Activated CD4-positive, alpha-beta memory T cell treated with anti-CD3 and anti-CD28 coated beads for 36 hours (primary cell): ENCODE data around the gene TMUB1. TPM values are rescaled to one million over a fixed set of nuclear protein-coding genes. Genes with fewer than 3 reads are reported as not detected.
A peak's percentile ranks its signal among the peaks of the same experiment; 100 is the strongest.

Experiments used
- CTCF ChIA-PET: fragments of 350-600 bp; sonication (Branson Sonifier 250); formaldehyde crosslinking; loops from one replicate; lab custom pipeline; 2021; ENCODE audit warnings: antibody characterized with exemption, inconsistent platforms; lab: Charles Lee
- POLR2A ChIA-PET: fragments of 350-600 bp; sonication (Branson Sonifier 250); formaldehyde crosslinking; loops from one replicate; lab custom pipeline; 2021; ENCODE audit warnings: antibody characterized with exemption; lab: Charles Lee
- DNase-seq: peaks from one replicate; pipeline ENCODE4 v3.0.0-alpha.2; 2020
- H3K27ac Mint-ChIP-seq: one replicate; pipeline ENCODE4 v1.8.0; 2021; ENCODE audit warnings: mixed read lengths
- H3K27me3 Mint-ChIP-seq: one replicate; pipeline ENCODE4 v1.8.0; 2021; ENCODE audit warnings: mixed read lengths
- H3K36me3 Mint-ChIP-seq: one replicate; pipeline ENCODE4 v1.8.0; 2021; ENCODE audit warnings: mixed read lengths
- H3K4me1 Mint-ChIP-seq: one replicate; pipeline ENCODE4 v1.8.0; 2021; ENCODE audit warnings: low read depth, mixed read lengths
- H3K4me3 Mint-ChIP-seq: one replicate; pipeline ENCODE4 v1.8.0; 2021; ENCODE audit warnings: mild to moderate bottlenecking, mixed read lengths
- H3K9me3 Mint-ChIP-seq: one replicate; pipeline ENCODE4 v1.8.0; 2021; ENCODE audit warnings: mixed read lengths
- intact Hi-C: fragments of 100-400 bp; cut with micrococcal nuclease; formaldehyde crosslinking; loops from one replicate; pipeline ENCODE4 v1.15.1; 2023
- total RNA-seq, 2 experiments: library from RNA; stranded (reverse); gene quantifications; one replicate each; pipeline ENCODE4 v1.2.3, GENCODE V29; 2021

Gene TMUB1
- total RNA-seq, 2 experiments from 2014 or later = 53.8 to 60.9 TPM

DNA sequence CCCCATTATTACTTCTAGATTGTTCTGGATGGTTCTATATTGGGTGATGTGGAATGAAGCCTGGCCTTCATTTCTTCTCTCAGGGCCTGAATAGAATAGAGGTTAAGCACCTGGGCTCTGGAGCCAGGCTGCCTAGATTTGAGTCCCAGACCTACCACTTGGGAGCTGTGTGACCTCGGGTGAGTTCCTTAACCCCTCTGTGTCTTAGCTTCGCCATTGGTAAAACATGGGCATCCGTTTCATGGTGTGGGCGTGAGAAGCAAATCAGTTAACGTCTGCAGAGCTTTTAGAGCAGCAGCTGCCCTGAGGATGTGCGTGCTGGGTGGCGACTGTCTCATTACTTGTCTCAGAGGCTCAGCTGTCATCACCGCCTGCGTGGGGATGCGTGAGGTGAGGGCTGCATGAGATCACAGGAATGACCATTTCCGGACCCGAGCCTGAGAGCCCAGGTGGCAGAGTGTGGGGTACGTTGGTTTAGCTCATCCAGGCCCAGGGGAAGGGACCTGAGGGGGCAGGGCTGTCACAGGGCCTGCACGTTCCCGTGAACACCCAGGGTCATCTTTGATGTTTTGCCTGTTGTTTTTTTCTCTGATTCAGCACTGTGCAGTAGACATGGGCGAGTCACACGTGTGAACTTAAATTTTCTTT, 12.7 kb upstream of the TMUB1 start:
- peak overlapping the region; percentile 64 for H3K27ac Mint-ChIP-seq
- no peaks in the 10 kb centered on the region for H3K27me3 Mint-ChIP-seq
- no peaks in the 10 kb centered on the region for H3K36me3 Mint-ChIP-seq
- peak overlapping the region; percentile 36 for H3K4me3 Mint-ChIP-seq
- POLR2A ChIA-PET = interaction anchor here (1.3 kb wide), 1 partner anchor 8 kb away, joined by 4 read pairs; no protein-coding TSS in a partner anchor
- CTCF ChIA-PET = interaction anchor here (2.6 to 4.4 kb wide), 2 partner anchors 15 to 28 kb away, joined by 14 to 15 read pairs; no protein-coding TSS in a partner anchor
- H3K9me3 Mint-ChIP-seq = no peaks in the 10 kb centered on the region
- peak; percentile 56 for DNase-seq
- intact Hi-C loops = no loop called here
- H3K4me1 Mint-ChIP-seq = peaks cover 11% of the 10 kb centered on the region

DNA sequence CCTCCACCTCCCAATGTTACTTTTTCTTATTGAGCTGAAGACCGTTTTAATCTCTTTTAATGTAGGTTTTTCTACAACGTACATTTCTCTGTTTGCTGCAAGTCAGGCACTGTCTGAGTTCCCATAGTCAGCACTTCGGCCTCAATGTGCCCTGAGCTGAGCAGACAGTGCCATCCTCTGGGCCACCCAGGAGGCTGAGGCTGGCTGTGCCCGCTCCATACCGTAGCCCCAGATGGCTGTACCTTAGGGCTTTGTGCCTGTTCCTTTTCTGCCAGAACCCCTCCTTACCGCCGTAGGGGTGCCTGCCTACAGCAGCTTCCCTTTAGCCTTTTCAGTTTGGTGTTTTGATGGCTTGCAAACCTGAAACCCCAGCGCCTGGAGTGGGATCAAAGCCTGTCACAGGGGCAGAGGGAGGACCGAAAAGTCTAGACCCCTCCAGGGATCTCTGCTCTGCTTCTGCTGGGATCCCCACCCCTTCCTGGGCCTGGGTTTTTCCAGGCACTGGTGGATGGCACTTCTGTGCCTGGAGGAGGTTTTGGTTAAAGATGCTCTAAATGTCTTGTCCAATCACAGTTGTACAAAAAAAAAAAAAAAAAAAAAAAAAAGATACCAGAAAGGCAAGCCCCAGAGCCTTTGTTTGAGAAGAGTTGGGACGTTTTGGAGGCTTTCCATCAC, 12.0 kb upstream of the TMUB1 start:
- Mint-ChIP-seq H3K27me3 (no peaks in the 10 kb centered on the region), H3K9me3 (no peaks in the 10 kb centered on the region), H3K4me3 (no peak overlapping the region), H3K27ac (no peak overlapping the region), H3K36me3 (no peaks in the 10 kb centered on the region), H3K4me1 (peaks cover 11% of the 10 kb centered on the region)
- POLR2A ChIA-PET = no interaction called here
- intact Hi-C loops = no loop called here
- CTCF ChIA-PET = interaction anchor here (0.9 to 4.4 kb wide), 5 partner anchors 13 to 71 kb away, joined by 3 to 15 read pairs (median 5); no protein-coding TSS in a partner anchor
- DNase-seq = no peak

DNA sequence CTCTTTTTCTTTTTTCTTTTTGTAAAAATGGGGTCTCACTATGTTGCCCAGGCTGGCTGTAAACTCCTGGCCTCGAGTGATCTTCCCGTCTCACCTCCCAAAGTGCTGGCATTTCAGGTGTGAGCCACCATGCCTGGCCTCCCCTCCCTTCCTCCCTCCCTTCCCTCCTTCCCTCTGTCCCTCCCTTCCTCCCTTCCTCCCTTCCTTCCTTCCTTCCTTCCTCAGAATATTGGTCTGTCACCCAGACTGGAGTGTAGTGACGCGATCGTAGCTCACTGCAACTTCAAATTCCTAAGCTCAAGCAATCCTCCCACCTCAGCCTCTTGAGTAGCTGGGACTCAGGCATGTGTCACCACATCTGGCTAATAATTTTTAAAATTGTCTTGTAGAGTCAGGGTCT, 11.4 kb upstream of the TMUB1 start:
- H3K27ac Mint-ChIP-seq = no peak overlapping the region
- POLR2A ChIA-PET = no interaction called here

DNA sequence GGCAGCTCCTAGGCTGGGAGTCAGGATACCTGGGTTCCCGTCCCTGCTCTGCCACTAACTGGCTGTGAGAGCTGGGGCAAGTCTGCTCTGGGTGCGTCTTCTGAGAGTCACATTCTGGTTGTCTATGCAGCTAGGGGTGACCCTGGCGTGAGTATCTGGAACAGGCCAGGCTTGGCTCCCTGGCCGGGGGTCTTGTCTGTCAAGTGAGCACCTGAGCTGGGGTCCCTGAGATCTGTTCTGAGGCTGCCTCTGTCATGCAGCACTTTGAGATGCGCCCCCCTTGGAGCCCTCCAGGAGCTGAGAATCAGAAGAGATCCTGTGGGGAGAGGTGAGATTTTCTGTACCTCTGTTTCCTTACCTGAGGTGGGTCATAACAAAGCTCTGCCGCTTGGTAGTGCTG, 10.5 kb upstream of the TMUB1 start:
- no peak overlapping the region for H3K27ac Mint-ChIP-seq
- no peaks in the 10 kb centered on the region for H3K36me3 Mint-ChIP-seq
- intact Hi-C loops = no loop called here
- H3K4me3 Mint-ChIP-seq = no peak overlapping the region
- POLR2A ChIA-PET = no interaction called here
- CTCF ChIA-PET = interaction anchor here (0.7 to 4.4 kb wide), 6 partner anchors 14 to 78 kb away, joined by 3 to 15 read pairs (median 4); no protein-coding TSS in a partner anchor
- no peaks in the 10 kb centered on the region for H3K27me3 Mint-ChIP-seq
- DNase-seq = no peak
- H3K4me1 Mint-ChIP-seq = peaks cover 20% of the 10 kb centered on the region
- H3K9me3 Mint-ChIP-seq = no peaks in the 10 kb centered on the region

More for the DNA sequence above, 11.4 kb upstream of the TMUB1 start:
- Mint-ChIP-seq H3K4me3 (no peak overlapping the region), H3K4me1 (peaks cover 13% of the 10 kb centered on the region), H3K27me3 (no peaks in the 10 kb centered on the region), H3K9me3 (no peaks in the 10 kb centered on the region), H3K36me3 (no peaks in the 10 kb centered on the region)
- intact Hi-C loops = no loop called here
- CTCF ChIA-PET = interaction anchor here (0.7 to 4.4 kb wide), 6 partner anchors 13 to 77 kb away, joined by 3 to 15 read pairs (median 4); no protein-coding TSS in a partner anchor
- no peak for DNase-seq

DNA sequence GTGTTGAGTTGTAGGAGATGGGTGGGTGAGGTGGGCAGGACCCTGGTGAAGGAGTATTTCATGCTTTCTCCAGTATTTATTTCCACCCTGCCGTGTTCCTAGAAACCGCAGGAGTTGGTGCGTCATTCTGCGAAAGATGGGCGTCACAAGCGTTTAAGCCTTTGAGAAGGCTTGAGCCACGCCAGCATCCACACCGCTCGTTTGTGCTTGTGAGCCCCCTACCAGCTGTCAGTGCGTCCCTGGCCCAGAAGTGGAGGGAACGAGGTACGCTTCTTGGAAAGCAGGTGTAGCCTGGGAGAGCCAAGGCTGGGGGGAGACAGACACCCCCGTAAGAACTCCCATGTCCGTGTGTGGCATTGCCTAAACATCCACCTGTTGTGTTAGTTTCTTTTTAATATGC, 8.7 kb upstream of the TMUB1 start:
- intact Hi-C loops = loop anchor here (1.0 kb wide), 1 partner anchor 19 kb away; no protein-coding TSS in a partner anchor
- peaks cover 28% of the 10 kb centered on the region for H3K4me1 Mint-ChIP-seq
- DNase-seq = no peak
- H3K36me3 Mint-ChIP-seq = no peaks in the 10 kb centered on the region
- H3K27ac Mint-ChIP-seq = no peak overlapping the region
- no peak overlapping the region for H3K4me3 Mint-ChIP-seq
- CTCF ChIA-PET = interaction anchor here (0.5 to 4.4 kb wide), 6 partner anchors 16 to 129 kb away, joined by 3 to 15 read pairs (median 5); no protein-coding TSS in a partner anchor
- no peaks in the 10 kb centered on the region for H3K9me3 Mint-ChIP-seq
- POLR2A ChIA-PET = interaction anchor here (0.6 kb wide), 1 partner anchor 201 kb away, joined by 3 read pairs; no protein-coding TSS in a partner anchor
- no peaks in the 10 kb centered on the region for H3K27me3 Mint-ChIP-seq

DNA sequence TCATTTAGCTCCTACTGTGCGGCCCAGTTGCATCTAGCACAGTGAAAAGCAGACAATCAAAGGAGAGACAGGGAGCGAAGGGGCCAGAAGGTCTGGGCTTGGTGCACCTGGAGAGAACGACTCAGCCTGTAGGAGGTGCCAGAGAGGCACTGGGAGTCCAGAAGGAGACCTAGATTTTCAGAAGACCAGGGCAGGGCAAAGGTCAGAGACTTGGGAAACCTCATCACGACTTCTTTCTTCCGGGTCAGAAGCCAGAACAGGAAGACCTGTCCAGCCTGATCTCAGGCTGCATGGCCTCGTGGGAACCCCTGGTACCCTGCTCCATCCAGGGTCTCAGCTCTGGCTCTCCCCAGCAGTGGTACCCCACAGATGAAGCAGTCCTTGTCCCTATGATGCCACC, 8.1 kb upstream of the TMUB1 start:
- Mint-ChIP-seq H3K27ac (no peak overlapping the region), H3K27me3 (no peaks in the 10 kb centered on the region), H3K4me3 (no peak overlapping the region), H3K9me3 (no peaks in the 10 kb centered on the region), H3K36me3 (no peaks in the 10 kb centered on the region), H3K4me1 (peaks cover 28% of the 10 kb centered on the region)
- CTCF ChIA-PET = interaction anchor here (1.0 to 1.6 kb wide), 4 partner anchors 19 to 24 kb away, joined by 3 to 5 read pairs (median 3); no protein-coding TSS in a partner anchor
- POLR2A ChIA-PET = no interaction called here
- intact Hi-C loops = loop anchor here (1.0 kb wide), 1 partner anchor 20 kb away; no protein-coding TSS in a partner anchor
- peak; percentile 53 for DNase-seq

DNA sequence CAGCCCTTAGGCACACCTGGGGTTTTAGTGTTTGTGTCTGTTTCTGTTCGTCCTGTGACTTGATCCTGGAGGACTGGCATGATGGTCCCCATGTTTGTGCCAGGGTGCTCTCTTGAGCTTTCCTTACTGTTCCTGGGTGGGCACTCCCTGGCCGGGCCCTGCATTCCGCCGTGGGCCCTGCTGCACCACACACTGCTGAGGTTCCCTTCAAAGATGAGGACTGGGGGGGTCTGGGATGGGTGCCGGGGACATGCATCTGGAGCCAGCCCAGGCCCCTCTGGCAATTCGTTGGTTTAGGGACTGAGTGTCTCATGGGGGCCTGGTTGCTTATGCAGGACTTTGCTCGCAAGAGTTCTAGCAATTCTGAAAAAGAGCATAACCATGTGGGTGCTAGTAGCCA, 7.7 kb upstream of the TMUB1 start:
- POLR2A ChIA-PET = no interaction called here
- CTCF ChIA-PET = interaction anchor here (1.0 to 1.6 kb wide), 5 partner anchors 20 to 24 kb away, joined by 3 to 9 read pairs (median 3); no protein-coding TSS in a partner anchor
- Mint-ChIP-seq H3K9me3 (no peaks in the 10 kb centered on the region), H3K36me3 (no peaks in the 10 kb centered on the region), H3K27ac (no peak overlapping the region), H3K4me1 (peaks cover 26% of the 10 kb centered on the region), H3K27me3 (no peaks in the 10 kb centered on the region), H3K4me3 (no peak overlapping the region)
- intact Hi-C loops = loop anchor here (1.0 kb wide), 1 partner anchor 20 kb away; no protein-coding TSS in a partner anchor
- DNase-seq = no peak

DNA sequence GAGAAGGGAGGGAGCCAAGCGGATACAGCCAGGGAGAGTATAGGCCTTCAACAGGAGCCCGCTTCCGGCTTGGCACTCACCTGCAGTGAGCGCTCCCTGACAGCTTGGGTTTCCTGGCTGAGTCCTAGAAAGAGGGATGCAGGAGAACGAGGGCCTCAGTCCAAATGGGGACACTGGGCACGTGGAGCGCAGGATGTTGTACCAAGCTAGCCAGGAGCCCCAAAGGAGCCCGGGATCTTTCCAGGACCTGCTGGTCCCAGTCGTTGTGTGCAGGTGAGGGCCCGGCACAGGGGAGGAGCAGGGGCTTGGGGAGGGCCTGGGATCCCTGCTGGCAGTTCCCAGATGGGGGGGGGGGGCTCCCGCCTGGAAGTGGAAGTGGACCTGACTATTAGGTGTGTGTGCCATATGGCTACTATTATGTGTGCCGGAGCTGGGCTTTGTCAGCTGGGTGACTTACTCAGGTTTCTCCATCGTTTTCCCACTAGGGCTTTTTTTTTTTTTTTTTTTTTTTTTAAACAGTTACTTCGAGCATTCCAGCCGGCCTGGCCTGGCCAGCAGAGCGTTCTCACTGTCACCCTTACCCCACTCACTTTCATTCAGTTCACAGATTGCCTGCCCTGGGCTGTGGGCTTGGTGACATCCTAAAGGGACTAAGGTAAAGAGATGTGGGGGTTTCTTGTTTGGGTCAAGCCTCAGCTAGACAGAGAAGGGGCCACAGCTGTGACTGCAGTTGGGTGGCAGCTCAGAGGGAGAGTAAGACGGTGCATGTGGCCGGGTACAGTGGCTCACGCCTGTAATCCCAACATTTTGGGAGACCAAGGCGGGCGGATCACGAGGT, 6.8 kb upstream of the TMUB1 start:
- intact Hi-C loops = no loop called here
- DNase-seq = no peak
- ChIA-PET POLR2A (interaction anchor here (1.2 kb wide), 1 partner anchor 9 kb away, joined by 5 read pairs; the partner anchor contains the start of gene FASTK), CTCF (interaction anchor here (1.0 to 1.8 kb wide), 5 partner anchors 13 to 81 kb away, joined by 3 to 9 read pairs (median 3); no protein-coding TSS in a partner anchor)
- Mint-ChIP-seq H3K27me3 (peaks cover 2% of the 10 kb centered on the region), H3K4me1 (peaks cover 28% of the 10 kb centered on the region), H3K4me3 (no peak overlapping the region), H3K27ac (no peak overlapping the region), H3K9me3 (no peaks in the 10 kb centered on the region), H3K36me3 (no peaks in the 10 kb centered on the region)

DNA sequence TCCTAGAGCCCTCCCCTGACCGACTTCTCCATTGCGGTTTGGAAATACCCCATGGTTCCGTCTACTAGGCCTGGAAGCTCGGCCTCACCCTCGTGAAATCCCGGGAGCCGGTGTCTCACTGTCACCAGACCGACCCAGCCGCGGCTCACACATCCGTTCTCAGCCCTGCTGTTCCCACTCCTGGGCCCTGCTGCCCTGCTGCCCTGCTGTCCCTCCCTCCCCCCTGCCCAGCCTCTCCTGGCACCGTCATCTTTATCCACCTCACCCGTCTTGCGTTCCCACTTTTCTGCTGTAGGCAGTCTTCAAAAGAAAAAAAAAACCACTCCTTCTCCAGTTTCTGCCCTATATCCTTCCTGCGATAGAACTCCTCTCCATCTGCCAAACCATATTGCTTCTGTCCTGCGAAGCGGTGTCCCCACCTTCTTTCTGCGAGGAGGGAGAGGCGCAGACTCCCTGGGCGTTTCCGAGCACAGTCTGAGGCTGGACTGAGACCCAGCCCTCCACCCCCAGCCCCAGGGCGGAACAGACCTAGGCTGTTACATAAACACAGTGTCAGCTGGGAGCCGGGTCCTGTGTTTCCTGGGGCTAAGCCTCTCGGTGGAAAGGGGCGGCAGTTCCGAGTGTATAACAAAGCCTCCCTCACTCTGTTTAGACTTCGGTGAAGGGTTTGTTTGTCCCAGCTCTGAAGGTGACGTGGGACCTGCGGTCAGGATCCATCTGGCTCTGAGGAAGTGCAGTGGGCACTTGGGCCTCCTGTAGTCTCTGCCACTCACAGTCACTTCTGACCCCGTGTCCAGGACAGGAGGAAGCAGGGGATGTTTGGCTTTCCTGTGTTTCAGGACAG, 5.8 kb upstream of the TMUB1 start:
- ChIA-PET POLR2A (interaction anchor here (0.6 to 1.2 kb wide), 2 partner anchors 8 to 320 kb away, joined by 3 to 5 read pairs; partner anchors contain the start of gene FASTK), CTCF (interaction anchor here (1.0 to 3.5 kb wide), 6 partner anchors 12 to 127 kb away, joined by 3 to 15 read pairs (median 4); no protein-coding TSS in a partner anchor)
- DNase-seq = no peak
- Mint-ChIP-seq H3K4me3 (peak overlapping the region; percentile 12), H3K36me3 (no peaks in the 10 kb centered on the region), H3K27me3 (peaks cover 5% of the 10 kb centered on the region), H3K4me1 (peaks cover 33% of the 10 kb centered on the region), H3K27ac (no peak overlapping the region), H3K9me3 (no peaks in the 10 kb centered on the region)
- intact Hi-C loops = no loop called here

DNA sequence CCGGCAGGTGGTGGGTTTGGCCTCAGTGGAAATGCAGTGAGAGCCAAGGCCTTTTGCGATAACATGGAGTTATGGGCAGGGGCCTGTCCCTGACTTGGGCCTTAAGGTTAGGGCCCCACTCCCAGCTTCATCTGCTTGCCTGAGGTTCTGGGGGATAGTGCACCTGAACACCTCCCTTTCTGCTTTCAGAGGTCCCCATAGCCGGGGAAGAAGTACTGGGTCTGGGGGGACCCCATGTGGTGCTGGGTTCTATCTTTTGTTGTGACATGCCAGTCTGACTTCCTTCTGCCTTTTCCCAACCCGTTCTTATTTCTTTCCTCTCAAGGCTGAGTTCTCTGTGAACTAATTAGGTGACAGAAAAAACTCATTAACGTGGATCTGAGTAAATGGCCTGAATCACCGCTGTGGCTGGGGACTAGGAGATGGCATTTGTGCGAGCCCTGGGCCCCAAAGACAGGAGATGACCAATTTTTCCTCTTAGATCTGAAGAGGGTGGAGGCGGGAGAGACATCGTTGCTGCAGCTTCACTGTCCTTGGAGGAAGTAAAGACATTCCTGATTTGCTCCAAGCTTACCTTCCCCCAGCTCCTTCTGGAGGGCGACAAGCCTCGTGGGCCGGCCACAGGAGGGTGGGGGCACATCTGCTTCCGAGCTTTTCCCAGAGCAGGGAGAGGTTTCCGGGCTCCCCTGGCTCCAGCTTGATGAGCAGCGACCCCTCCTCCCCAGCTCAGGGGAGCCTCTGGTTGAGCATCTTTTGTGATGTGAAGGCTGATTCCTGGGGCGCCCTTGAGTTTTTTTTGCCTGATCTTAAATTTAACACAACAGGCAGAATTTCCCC, 4.9 kb upstream of the TMUB1 start:
- H3K36me3 Mint-ChIP-seq = no peaks in the 10 kb centered on the region
- DNase-seq = no peak
- peaks cover 33% of the 10 kb centered on the region for H3K4me1 Mint-ChIP-seq
- peak overlapping the region; percentile 82 for H3K4me3 Mint-ChIP-seq
- H3K9me3 Mint-ChIP-seq = no peaks in the 10 kb centered on the region
- POLR2A ChIA-PET = interaction anchor here (0.6 to 1.1 kb wide), 2 partner anchors 8 to 321 kb away, joined by 3 to 4 read pairs; no protein-coding TSS in a partner anchor
- peaks cover 5% of the 10 kb centered on the region for H3K27me3 Mint-ChIP-seq
- peak overlapping the region; percentile 13 for H3K27ac Mint-ChIP-seq
- intact Hi-C loops = no loop called here
- CTCF ChIA-PET = interaction anchor here (1.0 to 3.5 kb wide), 6 partner anchors 11 to 156 kb away, joined by 3 to 15 read pairs (median 4); no protein-coding TSS in a partner anchor
